ENCODE measurements around the gene MMD.

MMD gene

DNA sequence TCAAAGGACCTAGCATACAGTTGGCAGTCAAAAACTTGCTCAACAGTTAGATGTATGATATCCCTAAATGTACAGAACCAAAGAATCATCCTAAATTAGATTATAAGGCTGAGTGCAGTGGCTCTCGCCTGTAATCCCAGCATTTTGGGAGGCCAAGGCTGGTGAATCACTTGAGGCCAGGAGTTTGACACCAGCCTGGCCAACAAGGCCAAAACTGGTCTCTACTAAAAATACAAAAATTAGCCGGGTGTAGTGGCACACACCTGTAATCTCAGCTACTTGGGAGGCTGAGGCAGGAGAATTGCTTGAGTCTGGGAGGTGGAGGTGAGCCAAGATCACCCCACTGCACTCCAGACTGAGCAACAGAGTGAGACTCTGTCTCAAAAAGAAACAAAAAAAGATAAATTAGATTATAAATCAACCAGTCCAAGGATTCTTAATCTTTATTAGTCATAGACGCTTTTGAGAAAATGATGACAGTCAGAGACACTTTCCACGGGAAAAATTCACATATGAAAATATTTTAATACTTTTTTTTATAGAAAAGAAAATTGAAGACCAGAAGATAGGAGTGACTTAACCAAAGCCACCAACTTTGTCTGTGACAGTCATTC is 77.6 kb downstream of the MMD start:
- H3K4me3 ChIP-seq (ENCODE audit: low read length), result no peak overlapping the region
- DNase-seq (ENCODE audit: low read depth), result no peak
- TF ChIP-seq CTCF (IDR thresholded peaks at IDR 0.05; ENCODE audit: insufficient read depth, low read depth, low read length, missing control alignments), result no peak

- no peak for DNase-seq (ENCODE audit: low read depth)
- H3K4me3 ChIP-seq (ENCODE audit: low read length), result no peak overlapping the region
- TF ChIP-seq CTCF (IDR thresholded peaks at IDR 0.05; ENCODE audit: insufficient read depth, low read depth, low read length, missing control alignments), result no peak
These were observed 78.6 kb downstream of the MMD start for GRCh38 chr17:55342800-55343585.
